SU-DHL-6 (cell line): ENCODE data around the gene SLC25A23.
A peak's percentile ranks its signal among the peaks of the same experiment; 100 is the strongest.

Source experiments
- H2AFZ ChIP-seq: fragments of 200-600 bp; sonication (generic); 2 replicates; pipeline ENCODE4 v1.6.1; 2014; ENCODE audit warnings: low read depth, mild to moderate bottlenecking, moderate library complexity, mixed read lengths, antibody characterized with exemption, low read length; ENCODE audit not compliant: severe bottlenecking
- H3F3A ChIP-seq: fragments of 200-600 bp; shearing (Covaris generic); 2 replicates; pipeline ENCODE4 v1.6.0; 2016; ENCODE audit warnings: antibody characterized with exemption, mild to moderate bottlenecking; ENCODE audit not compliant: insufficient read depth
- H3K27ac ChIP-seq: fragments of 200-600 bp; sonication (generic); 2 replicates; pipeline ENCODE4 v1.5.1; 2016; ENCODE audit warnings: low read depth, mild to moderate bottlenecking, low read length, moderate library complexity, mixed read lengths
- H3K27me3 ChIP-seq: fragments of 200-600 bp; sonication (generic), shearing (Covaris generic); 2 replicates; pipeline ENCODE4 v1.6.0; 2014; ENCODE audit warnings: mild to moderate bottlenecking, low read length
- H3K36me3 ChIP-seq: fragments of 200-600 bp; sonication (generic); 2 replicates; pipeline ENCODE4 v1.6.1; 2014; ENCODE audit warnings: mild to moderate bottlenecking, low read length, mixed read lengths
- H3K4me2 ChIP-seq: fragments of 300-600, 200-600 bp; shearing (Covaris generic), sonication (generic); 2 replicates; pipeline ENCODE4 v1.6.0; 2014; ENCODE audit warnings: low read length, low read depth, mild to moderate bottlenecking; ENCODE audit not compliant: poor library complexity, severe bottlenecking
- H3K4me3 ChIP-seq: fragments of 200-600 bp; sonication (generic); 2 replicates; pipeline ENCODE4 v1.5.1; 2014; ENCODE audit warnings: antibody characterized with exemption, low read length, mild to moderate bottlenecking, mixed read lengths; ENCODE audit not compliant: insufficient read depth, poor library complexity, severe bottlenecking
- H3K79me2 ChIP-seq: fragments of 200-600 bp; sonication (generic); 2 replicates; pipeline ENCODE4 v1.6.1; 2014; ENCODE audit warnings: mild to moderate bottlenecking, low read length, moderate library complexity; ENCODE audit not compliant: insufficient read depth
- H3K9ac ChIP-seq: fragments of 200-600 bp; sonication (generic); 2 replicates; pipeline ENCODE4 v1.7.0; 2014; ENCODE audit warnings: mild to moderate bottlenecking, low read length
- H3K9me2 ChIP-seq: fragments of 200-600 bp; sonication (generic); replicated peaks from 2 replicates; pipeline ENCODE4 v1.6.1; 2014; ENCODE audit warnings: low read length; ENCODE audit not compliant: insufficient read depth
- H3K9me3 ChIP-seq: fragments of 200-600 bp; sonication (generic); 2 replicates; pipeline ENCODE4 v1.6.1; 2014; ENCODE audit warnings: low read length, mixed read lengths; ENCODE audit not compliant: insufficient read depth
- H4K20me1 ChIP-seq: fragments of 200-600 bp; sonication (generic); 2 replicates; pipeline ENCODE4 v1.6.1; 2014; ENCODE audit warnings: low read depth, mild to moderate bottlenecking, antibody characterized with exemption, low read length, moderate library complexity, mixed read lengths
- EZH2phosphoT487 ChIP-seq: fragments of 200-600 bp; sonication (generic), shearing (Covaris generic); conservative IDR thresholded peaks from 2 replicates; pipeline ENCODE4 v1.6.1; 2018; ENCODE audit warnings: mild to moderate bottlenecking, antibody characterized with exemption, low read length, moderate library complexity, mixed read lengths
- TF ChIP-seq, protein P1 (sequence below): fragments of 200-600 bp; sonication (generic); IDR thresholded peaks from one replicate; pipeline ENCODE4 v1.5.1; 2017; ENCODE audit warnings: antibody characterized with exemption, mild to moderate bottlenecking, low read length, moderate library complexity; ENCODE audit not compliant: insufficient read depth, poor library complexity, severe bottlenecking

SLC25A23 gene

DNA sequence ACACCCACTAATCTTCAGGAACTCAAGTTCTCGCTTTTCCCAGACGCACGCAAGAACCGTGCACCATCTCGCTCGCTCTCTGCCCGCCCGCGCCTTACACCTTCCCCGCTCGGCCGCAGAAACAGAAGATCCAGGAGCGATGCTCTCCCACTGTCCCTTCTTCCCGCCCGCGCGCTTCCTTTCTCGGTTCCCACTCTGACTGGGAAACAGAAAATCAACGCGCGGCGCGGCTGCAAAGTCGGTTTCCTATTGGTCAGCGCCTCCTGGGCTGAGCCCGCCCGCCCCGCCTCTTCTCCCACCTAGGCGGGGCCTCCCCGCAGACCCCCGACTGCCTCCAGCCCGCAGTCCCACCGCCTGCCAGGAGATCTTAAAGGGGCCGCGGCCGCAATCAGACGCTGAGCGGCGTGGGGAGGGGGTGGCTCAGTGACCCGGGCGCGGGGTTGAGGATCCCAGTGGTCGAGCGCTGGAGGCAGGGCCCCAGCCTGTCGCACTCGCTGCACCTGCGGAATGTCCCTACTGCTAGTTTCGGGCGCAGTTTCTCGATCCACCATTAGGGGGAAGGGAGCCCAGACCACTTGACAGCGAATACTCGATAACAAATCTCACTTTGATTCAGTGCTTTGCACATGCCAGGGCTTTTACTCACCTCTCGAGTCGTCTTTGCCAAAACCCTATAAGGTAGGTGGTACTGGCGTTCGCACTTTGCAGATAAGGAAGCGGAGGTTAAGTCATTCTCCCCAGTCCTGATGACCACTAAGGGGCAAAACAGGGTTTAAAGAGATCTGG is 700 bp upstream of the SLC25A23 start:
- Histone ChIP-seq H3K79me2 (no peaks in the 10 kb centered on the region), H3K4me2 (peak overlapping the region; percentile 74), H3K27me3 (no peaks in the 10 kb centered on the region), H4K20me1 (no peaks in the 10 kb centered on the region), H2AFZ (peak overlapping the region; percentile 85), H3K27ac (peak overlapping the region; percentile 60), H3K4me3 (peak overlapping the region; percentile 54), H3K36me3 (no peaks in the 10 kb centered on the region), H3F3A (no peaks in the 10 kb centered on the region), H3K9me2 (no peaks in the 10 kb centered on the region), H3K9me3 (no peaks in the 10 kb centered on the region), H3K9ac (peak overlapping the region; percentile 68)
- TF ChIP-seq EZH2phosphoT487, result no peak
- TF ChIP-seq, protein P1, sequence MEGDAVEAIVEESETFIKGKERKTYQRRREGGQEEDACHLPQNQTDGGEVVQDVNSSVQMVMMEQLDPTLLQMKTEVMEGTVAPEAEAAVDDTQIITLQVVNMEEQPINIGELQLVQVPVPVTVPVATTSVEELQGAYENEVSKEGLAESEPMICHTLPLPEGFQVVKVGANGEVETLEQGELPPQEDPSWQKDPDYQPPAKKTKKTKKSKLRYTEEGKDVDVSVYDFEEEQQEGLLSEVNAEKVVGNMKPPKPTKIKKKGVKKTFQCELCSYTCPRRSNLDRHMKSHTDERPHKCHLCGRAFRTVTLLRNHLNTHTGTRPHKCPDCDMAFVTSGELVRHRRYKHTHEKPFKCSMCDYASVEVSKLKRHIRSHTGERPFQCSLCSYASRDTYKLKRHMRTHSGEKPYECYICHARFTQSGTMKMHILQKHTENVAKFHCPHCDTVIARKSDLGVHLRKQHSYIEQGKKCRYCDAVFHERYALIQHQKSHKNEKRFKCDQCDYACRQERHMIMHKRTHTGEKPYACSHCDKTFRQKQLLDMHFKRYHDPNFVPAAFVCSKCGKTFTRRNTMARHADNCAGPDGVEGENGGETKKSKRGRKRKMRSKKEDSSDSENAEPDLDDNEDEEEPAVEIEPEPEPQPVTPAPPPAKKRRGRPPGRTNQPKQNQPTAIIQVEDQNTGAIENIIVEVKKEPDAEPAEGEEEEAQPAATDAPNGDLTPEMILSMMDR, result peak; percentile 9

DNA sequence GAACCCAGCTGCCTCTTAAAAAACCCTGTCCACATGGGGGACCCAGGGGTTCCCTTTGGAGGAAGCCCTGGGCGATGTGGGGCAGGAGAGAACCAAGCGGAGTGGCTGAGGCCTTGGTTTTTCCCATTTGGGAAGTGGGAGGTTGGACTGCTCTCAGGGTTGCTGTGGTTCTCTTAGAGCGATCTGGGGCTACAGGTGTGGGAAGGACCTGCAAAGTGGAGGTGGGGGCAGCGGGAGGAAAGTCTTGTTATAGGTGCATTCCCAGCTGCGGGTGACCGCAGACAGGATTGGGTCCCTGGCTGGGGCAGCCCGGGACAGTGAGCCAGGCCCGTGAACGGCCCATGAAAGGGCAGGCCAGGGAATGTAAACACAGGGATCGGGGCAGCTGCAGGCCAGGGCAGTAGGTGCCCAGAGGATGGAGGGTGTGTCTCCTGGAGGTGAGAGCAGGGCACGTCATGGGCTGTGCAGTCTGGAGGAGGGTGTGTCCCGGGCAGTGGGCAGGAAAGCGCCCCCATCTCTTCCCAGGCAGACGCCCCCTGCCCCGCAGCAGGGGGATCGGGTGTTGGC is 814 bp downstream of the SLC25A23 start:
- peaks cover 6% of the 10 kb centered on the region; the same call in 1 of the 2 replicates for H3K36me3 ChIP-seq
- H3F3A ChIP-seq, result no peaks in the 10 kb centered on the region
- H3K27me3 ChIP-seq, result no peaks in the 10 kb centered on the region
- H3K4me2 ChIP-seq, result peak overlapping the region; percentile 74
- H3K9ac ChIP-seq, result peak overlapping the region; percentile 68
- H3K9me3 ChIP-seq, result no peaks in the 10 kb centered on the region
- TF ChIP-seq, protein P1, result no peak
- no peak for TF ChIP-seq EZH2phosphoT487
- no peaks in the 10 kb centered on the region for H4K20me1 ChIP-seq
- no peaks in the 10 kb centered on the region for H3K79me2 ChIP-seq
- peak overlapping the region; percentile 54 for H3K4me3 ChIP-seq
- no peaks in the 10 kb centered on the region for H3K9me2 ChIP-seq
- H3K27ac ChIP-seq, result peak overlapping the region; percentile 11
- peak overlapping the region; percentile 85 for H2AFZ ChIP-seq

DNA sequence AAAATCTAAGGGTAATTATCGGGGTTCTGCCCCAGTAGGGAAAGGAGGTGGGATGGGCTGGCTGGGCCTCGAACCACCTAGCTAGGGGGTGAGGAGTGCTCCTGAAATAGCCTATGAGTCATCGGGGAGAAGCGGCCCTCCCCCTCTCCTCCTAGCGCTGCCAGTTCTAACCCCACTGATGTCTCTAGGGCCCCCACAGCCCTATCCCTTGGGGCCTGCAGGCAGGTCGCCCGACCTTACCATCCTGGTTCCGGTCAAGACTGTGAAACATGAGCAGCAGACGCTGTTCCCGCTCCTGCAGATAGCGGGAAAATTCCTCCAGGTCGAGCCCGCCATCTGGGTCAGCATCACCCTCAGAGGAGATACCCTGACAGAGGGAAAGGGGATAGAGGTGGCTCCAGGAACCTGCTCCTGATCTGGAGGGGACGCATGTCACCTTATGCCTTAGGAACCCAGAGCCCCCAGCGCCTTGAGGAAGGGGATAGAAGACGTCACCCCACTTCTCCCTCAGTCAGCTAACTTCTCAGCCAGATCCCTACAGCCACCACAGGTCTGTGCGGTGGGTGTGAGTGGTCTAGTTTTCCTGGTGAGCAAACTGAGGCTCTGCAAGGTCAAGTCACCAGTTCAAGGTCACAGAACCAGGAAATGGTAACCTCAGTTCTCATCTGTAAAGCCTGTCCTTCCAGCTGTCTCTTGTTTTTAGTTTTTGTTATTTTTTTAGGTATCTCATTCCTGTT is 1.5 kb downstream of the SLC25A23 start:
- peak overlapping the region; percentile 74 for H3K4me2 ChIP-seq
- H4K20me1 ChIP-seq, result no peaks in the 10 kb centered on the region
- peak overlapping the region; percentile 42 for H2AFZ ChIP-seq
- no peaks in the 10 kb centered on the region for H3K27me3 ChIP-seq
- no peaks in the 10 kb centered on the region for H3F3A ChIP-seq
- H3K9ac ChIP-seq, result peak overlapping the region; percentile 68
- H3K9me3 ChIP-seq, result no peaks in the 10 kb centered on the region
- H3K79me2 ChIP-seq, result no peaks in the 10 kb centered on the region
- peak overlapping the region; percentile 54 for H3K4me3 ChIP-seq
- peak overlapping the region; percentile 11 for H3K27ac ChIP-seq
- no peaks in the 10 kb centered on the region for H3K9me2 ChIP-seq
- no peak for TF ChIP-seq EZH2phosphoT487
- TF ChIP-seq, protein P1, result no peak
- peaks cover 6% of the 10 kb centered on the region; the same call in 1 of the 2 replicates for H3K36me3 ChIP-seq
